ENCODE data around the gene TUB. TPM values are rescaled to one million over a fixed set of nuclear protein-coding genes. Genes with fewer than 3 reads are reported as not detected.

Gene TUB
- total RNA-seq, 2 experiments from 2014 or later: 0.36 to 0.58 TPM

DNA sequence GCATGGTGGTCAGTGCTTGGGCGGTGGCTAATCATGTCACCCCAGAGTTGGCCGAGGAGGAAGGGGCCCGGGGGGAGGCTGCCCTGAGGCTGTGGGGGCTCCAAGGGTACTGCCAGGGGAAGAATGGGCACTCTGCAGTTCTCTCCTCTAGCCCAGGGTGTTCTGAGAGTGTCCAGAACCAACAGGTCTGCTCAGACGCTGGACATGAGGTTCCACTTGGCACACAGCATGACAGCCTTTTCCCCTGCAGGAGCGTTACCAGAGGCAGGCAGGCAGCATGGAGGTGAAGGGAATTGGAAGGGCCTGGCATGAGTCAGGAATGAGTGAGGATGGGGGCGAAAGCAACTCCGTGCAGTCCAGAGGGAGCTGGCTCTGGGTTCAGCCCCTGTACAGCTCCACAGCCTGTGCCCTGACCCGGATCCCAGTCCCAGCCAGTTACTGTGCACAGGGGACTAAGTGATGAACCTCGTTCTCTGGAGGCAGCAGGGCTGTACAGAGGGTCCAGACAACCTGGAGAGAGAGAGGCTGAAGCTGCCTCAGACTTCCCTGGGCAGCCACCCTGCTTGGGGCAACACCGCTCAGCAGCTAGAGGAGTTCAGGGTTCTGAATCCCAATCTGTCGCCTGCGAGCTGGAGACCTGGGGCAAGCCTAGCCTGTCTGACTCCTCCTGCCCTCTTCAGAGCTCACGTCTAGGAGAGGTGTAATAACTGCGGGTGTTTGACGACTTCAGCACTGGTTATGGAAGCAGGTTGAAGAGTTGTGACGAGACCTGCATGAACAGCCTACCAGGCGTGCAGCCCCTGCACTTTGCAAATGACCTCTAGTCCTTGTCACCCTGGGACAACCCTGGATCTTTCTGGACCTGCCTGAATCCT lies 14.7 kb upstream of the TUB start:
- H3K27me3 Mint-ChIP-seq: peaks cover 6% of the 10 kb centered on the region
- POLR2A ChIA-PET: no interaction called here
- no peaks in the 10 kb centered on the region for H3K36me3 Mint-ChIP-seq
- no peak for DNase-seq
- intact Hi-C loops (cut with micrococcal nuclease): no loop called here
- H3K4me1 Mint-ChIP-seq (ENCODE audit: low read depth): no peaks in the 10 kb centered on the region
- no peak overlapping the region for H3K4me3 Mint-ChIP-seq
- H3K27ac Mint-ChIP-seq: no peak overlapping the region
- no peaks in the 10 kb centered on the region for H3K9me3 Mint-ChIP-seq
- CTCF ChIA-PET: interaction anchor here (1.3 to 2.3 kb wide), 4 partner anchors 31 to 60 kb away, joined by 3 to 10 read pairs (median 4); no protein-coding TSS in a partner anchor

DNA sequence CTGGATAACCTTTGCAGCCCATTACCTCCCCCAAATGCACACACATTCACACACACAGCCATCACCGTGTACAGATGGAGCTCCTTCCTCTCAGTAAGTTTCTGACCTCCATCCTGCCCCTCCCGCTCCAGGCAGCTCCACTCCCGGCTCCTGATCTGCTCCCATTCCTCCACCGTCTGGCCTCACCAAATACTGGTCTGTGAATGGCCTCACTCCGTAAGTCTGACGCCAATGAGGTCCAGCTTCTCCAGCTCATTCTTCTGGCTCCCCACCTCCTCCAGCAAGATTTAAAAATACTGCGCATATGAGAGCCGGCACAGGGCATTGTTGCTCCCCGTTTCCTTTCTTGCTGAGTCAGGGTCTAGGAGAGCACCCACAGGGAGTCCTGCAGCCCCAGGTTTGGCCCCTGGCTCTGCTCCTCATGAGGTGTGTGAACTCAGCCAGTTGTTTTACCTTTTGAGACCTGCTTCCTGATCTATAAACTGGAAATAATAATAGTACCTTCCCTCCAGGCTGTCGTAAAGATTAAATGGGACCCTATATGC lies 14.0 kb upstream of the TUB start:
- POLR2A ChIA-PET: no interaction called here
- no peak for DNase-seq
- Mint-ChIP-seq H3K27me3 (peaks cover 8% of the 10 kb centered on the region), H3K36me3 (no peaks in the 10 kb centered on the region), H3K27ac (no peak overlapping the region), H3K4me1 (ENCODE audit: low read depth) (no peaks in the 10 kb centered on the region), H3K9me3 (no peaks in the 10 kb centered on the region), H3K4me3 (no peak overlapping the region)
- intact Hi-C loops (cut with micrococcal nuclease): no loop called here
- CTCF ChIA-PET: interaction anchor here (1.3 to 2.3 kb wide), 4 partner anchors 32 to 60 kb away, joined by 3 to 10 read pairs (median 4); no protein-coding TSS in a partner anchor

DNA sequence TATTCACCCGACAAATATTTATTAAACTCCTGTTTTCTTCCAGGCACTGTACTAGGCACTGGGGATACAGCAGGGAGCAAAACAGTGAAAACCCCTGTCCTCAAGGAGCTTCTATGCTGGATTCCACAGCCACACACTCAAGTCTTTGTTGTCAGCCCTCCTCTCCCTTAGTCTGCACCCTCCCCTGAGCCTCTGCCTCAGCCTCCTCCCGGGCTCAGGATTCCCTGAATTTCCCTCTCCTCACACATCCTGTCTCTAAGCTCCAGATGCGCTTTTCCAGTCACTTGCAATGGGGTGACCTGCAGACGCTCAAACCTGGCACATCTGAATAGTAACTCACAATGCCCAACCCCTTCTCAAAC lies 13.5 kb upstream of the TUB start:
- CTCF ChIA-PET: interaction anchor here (1.3 to 2.3 kb wide), 4 partner anchors 32 to 61 kb away, joined by 3 to 10 read pairs (median 4); no protein-coding TSS in a partner anchor
- Mint-ChIP-seq H3K4me1 (ENCODE audit: low read depth) (no peaks in the 10 kb centered on the region), H3K4me3 (no peak overlapping the region), H3K36me3 (no peaks in the 10 kb centered on the region), H3K9me3 (no peaks in the 10 kb centered on the region), H3K27me3 (peaks cover 10% of the 10 kb centered on the region), H3K27ac (no peak overlapping the region)
- intact Hi-C loops (cut with micrococcal nuclease): no loop called here
- POLR2A ChIA-PET: no interaction called here
- DNase-seq: no peak

DNA sequence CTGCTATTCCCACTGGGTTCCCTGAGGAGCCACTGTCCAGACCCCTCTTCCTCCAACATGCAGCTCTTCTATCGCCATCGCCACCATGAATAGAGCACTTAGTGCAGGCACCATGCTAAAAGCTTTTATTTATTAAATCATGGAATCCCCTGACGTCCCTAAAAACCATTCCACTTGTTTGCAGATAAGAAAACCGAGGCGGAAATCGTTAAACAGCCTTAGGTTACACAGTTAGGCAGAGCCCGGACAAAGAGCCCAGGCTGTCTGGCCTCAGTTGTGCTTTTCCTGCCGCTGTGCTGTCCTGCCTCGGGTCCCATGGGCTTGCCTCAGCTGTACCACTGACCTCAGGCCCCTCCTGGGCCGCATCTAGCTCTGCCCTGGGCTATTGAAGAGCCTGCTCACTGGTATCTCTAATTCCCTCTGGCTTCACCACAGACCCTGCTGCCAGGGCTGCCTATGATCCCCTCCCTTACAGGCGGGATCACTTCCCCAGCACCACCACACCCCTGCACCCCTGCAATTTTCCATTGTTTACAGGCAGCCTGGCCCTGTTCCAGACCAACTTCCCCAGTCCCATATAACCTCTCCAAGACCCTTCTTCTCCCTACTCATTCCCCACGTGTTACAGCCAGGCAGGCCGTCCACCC lies 13.0 kb upstream of the TUB start:
- DNase-seq: no peak
- no peaks in the 10 kb centered on the region for H3K36me3 Mint-ChIP-seq
- CTCF ChIA-PET: interaction anchor here (0.6 to 2.3 kb wide), 4 partner anchors 32 to 499 kb away, joined by 3 to 10 read pairs (median 4); no protein-coding TSS in a partner anchor
- H3K27me3 Mint-ChIP-seq: peaks cover 10% of the 10 kb centered on the region
- H3K9me3 Mint-ChIP-seq: no peaks in the 10 kb centered on the region
- no peak overlapping the region for H3K27ac Mint-ChIP-seq
- no peaks in the 10 kb centered on the region for H3K4me1 Mint-ChIP-seq (ENCODE audit: low read depth)
- intact Hi-C loops (cut with micrococcal nuclease): no loop called here
- H3K4me3 Mint-ChIP-seq: no peak overlapping the region
- POLR2A ChIA-PET: no interaction called here

DNA sequence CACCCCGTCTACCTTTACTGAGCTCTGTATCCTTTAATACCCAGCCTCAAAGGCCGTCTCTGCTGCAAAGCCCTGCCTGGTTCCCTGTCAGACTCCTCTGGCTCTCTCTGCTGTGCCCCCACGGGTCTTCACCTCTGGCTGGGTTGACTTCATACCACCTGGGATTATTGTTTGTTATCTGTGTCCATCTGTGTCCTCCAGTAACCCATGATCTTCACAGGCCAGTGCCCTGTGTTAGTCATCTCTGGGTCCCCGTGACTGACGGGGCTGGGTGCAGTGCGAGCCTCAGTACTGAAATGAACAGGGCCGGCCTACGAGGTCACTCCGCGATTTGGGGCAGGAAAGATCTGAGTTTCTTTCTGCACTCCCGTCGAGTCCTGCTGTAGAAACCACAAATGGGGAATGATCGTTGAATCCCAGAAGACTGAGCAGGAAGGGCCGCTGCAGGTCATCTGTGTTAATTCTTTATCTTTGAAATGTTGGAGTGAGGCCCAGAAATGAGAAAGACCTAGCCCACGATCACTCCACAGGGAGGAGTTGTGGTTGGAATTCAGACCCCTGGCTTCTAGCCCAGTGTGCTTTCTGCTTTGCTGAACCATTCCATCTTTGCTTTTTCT lies 12.3 kb upstream of the TUB start:
- CTCF ChIA-PET: interaction anchor here (0.6 to 1.6 kb wide), 2 partner anchors 36 to 498 kb away, joined by 3 to 4 read pairs; no protein-coding TSS in a partner anchor
- H3K27me3 Mint-ChIP-seq: peaks cover 10% of the 10 kb centered on the region
- no peak for DNase-seq
- no peaks in the 10 kb centered on the region for H3K36me3 Mint-ChIP-seq
- no peaks in the 10 kb centered on the region for H3K9me3 Mint-ChIP-seq
- H3K4me3 Mint-ChIP-seq: no peak overlapping the region
- no peak overlapping the region for H3K27ac Mint-ChIP-seq
- POLR2A ChIA-PET: no interaction called here
- no peaks in the 10 kb centered on the region for H3K4me1 Mint-ChIP-seq (ENCODE audit: low read depth)
- intact Hi-C loops (cut with micrococcal nuclease): no loop called here

DNA sequence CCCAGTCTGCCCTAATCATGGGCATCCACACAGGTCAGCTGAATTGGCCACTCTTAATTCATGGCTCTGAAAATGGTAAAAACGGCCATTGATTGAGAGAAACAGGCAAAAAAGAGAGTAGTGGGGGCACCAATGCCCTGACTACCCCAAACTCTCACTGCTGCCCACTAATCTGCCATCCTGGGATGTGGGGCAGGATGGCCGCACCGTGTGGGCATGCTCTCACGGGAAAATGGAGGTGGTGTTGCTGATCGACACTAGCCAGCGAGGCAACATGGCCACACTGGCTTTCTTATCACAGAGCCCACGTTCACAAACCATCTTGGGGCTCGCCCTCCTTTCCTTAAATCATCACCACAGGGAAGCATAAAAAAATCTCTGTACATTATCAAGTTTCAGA lies 11.2 kb upstream of the TUB start:
- Mint-ChIP-seq H3K27me3 (peaks cover 10% of the 10 kb centered on the region), H3K4me1 (ENCODE audit: low read depth) (no peaks in the 10 kb centered on the region), H3K36me3 (no peaks in the 10 kb centered on the region), H3K9me3 (no peaks in the 10 kb centered on the region), H3K4me3 (no peak overlapping the region), H3K27ac (no peak overlapping the region)
- DNase-seq: no peak
- ChIA-PET CTCF (no interaction called here), POLR2A (no interaction called here)
- intact Hi-C loops (cut with micrococcal nuclease): no loop called here

DNA sequence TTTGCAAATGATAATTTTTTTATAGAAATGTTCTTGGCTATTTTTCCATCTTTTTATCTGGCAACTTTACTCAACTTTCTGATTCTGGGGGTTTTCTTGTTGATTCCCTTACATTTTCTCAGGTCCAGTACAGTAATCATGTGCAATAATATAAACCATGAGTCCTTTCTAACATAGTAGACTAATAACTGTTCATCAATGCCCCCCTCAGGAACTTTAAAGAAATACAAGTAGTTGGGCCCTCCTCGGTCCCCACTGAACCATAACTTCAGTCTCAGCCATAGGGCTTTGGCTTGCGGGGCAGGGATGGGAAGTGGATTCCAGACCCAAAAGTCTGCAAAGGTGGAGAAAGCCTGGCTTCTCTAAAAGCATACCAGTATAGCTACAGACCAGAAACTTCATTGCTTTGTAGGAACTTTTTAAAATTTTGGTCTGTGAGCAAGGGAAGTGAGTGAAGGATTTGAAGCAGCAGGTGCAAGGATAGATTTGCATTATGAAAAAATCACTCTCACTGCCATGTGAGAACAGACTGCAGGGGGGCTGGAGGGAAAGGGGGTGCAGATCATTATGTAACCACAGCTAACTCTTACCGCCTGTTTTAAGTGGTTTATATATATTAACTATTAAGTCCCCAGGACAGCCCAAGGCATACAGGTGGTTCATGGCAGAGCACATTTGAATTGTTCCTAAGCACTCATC lies 10.4 kb upstream of the TUB start:
- no peaks in the 10 kb centered on the region for H3K36me3 Mint-ChIP-seq
- no peak overlapping the region for H3K4me3 Mint-ChIP-seq
- peaks cover 10% of the 10 kb centered on the region for H3K27me3 Mint-ChIP-seq
- CTCF ChIA-PET: no interaction called here
- DNase-seq: no peak
- no peaks in the 10 kb centered on the region for H3K9me3 Mint-ChIP-seq
- intact Hi-C loops (cut with micrococcal nuclease): no loop called here
- POLR2A ChIA-PET: no interaction called here
- H3K4me1 Mint-ChIP-seq (ENCODE audit: low read depth): peaks cover 4% of the 10 kb centered on the region
- H3K27ac Mint-ChIP-seq: no peak overlapping the region

DNA sequence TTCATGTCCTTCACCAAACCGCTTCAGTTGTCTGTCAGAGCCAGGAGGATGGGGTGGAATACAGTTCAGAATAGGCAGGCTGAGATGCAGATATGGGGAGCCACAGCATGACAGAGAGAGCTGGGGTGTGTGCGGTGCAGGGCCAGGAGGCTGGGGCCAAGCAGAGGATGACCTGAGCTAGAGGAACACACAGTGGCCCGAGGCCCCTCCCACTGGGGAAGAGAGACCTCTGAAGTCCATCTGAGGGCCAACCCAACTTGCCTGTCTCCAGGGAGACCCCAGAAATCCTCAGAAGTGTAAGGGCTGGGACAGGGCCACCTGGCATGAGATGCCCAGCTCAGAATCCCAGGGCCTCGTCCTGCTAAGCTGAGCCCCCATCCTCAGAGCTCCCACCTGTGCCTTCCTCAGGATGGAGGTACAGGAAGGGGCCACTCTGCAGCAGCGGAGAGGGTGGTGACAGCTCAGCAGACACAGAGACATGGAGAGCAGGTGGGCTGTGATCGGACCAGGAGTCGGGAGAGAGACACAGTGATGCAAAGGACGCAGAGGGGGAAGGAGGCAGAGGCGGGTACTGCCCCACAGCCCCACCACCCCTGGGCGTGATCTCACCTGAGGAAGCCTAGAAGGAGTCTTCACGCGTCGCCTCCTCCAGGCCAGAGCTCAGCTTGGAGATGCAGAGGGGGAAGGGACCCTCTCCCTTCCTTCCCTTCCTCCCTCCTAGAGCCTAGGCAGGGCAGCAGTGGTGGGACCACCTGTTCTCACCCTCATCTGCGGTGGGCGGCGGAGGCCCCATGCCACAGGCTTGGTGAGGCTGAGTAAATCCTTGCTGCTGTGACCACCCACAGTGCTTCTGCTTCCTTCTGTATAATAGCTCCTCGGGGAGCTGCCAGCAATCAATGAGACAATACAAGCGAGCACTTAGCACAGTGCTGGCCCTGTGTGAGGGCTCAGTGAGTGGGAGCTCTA lies 9.1 kb upstream of the TUB start:
- DNase-seq: no peak
- POLR2A ChIA-PET: no interaction called here
- intact Hi-C loops (cut with micrococcal nuclease): no loop called here
- Mint-ChIP-seq H3K27ac (no peak overlapping the region), H3K36me3 (no peaks in the 10 kb centered on the region), H3K4me1 (ENCODE audit: low read depth) (peaks cover 8% of the 10 kb centered on the region), H3K27me3 (peaks cover 10% of the 10 kb centered on the region), H3K9me3 (no peaks in the 10 kb centered on the region), H3K4me3 (no peak overlapping the region)
- CTCF ChIA-PET: interaction anchor here (0.6 to 2.2 kb wide), 3 partner anchors 27 to 66 kb away, joined by 4 to 12 read pairs (median 8); no protein-coding TSS in a partner anchor

DNA sequence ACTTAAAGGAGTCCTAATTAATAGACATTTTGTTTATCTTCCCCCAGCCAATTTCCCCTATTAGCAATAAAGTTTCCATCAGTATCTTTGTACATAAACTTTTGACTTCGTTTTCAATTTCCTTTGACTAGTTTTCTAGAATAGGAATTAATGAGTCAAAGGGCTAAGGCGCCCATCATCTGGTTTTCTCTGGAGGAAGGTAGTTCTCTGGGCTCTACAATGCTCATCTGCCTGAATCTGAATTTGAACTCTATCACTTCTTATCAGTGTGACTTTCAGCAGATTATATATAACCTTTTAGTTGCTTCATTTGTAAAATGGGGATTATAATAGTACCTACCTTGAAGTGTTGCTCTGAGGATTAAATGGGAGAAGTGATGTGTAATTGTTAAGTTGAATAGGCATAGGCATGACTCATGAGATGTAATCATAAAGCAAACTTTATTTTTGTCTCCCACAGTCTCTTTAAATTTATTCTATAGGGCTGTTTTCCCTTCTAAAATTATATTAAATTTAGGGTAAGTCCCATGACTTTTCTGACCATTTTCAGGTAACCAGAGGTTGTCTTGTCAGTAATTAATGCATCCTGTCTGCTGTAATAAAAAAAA lies 5.8 kb upstream of the TUB start:
- ChIA-PET CTCF (no interaction called here), POLR2A (no interaction called here)
- no peaks in the 10 kb centered on the region for H3K36me3 Mint-ChIP-seq

DNA sequence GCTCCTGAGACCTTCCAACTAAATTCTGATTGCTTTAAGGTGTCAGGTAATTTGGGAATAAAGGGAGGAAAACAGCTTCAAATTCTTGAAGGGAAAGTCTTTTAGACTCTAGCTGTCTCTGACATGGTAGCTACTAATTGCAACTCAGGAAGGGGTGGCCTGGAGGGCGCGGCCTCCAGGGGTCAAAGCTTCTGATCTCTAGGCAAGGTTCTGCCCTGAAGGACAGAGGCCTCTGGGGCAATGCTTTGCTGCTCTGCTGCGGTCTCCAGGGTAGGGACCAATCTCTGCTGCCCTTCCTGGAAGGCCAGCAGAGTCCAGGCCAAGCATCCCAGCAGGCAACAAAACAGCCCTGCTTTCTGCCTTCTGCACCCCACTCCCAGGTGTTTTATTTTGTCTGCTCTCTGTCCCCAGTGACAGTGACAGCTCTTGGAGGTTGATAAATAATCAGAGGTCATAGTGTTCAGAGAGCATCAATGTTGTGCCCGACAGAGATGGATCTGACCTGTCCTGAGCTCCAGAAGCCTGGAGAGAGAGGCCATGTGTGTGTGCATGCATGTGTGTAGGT lies 1.8 kb upstream of the TUB start:
- Mint-ChIP-seq H3K36me3 (no peaks in the 10 kb centered on the region), H3K9me3 (no peaks in the 10 kb centered on the region), H3K4me1 (ENCODE audit: low read depth) (peaks cover 16% of the 10 kb centered on the region), H3K27me3 (peaks cover 31% of the 10 kb centered on the region), H3K4me3 (no peak overlapping the region), H3K27ac (no peak overlapping the region)
- DNase-seq: no peak
- ChIA-PET POLR2A (no interaction called here), CTCF (interaction anchor here (1.1 to 5.5 kb wide), 5 partner anchors 10 to 186 kb away, joined by 4 to 24 read pairs (median 6); no protein-coding TSS in a partner anchor)
- intact Hi-C loops (cut with micrococcal nuclease): no loop called here

More for the DNA sequence above, 5.8 kb upstream of the TUB start:
- Mint-ChIP-seq H3K9me3 (no peaks in the 10 kb centered on the region), H3K4me1 (ENCODE audit: low read depth) (peaks cover 8% of the 10 kb centered on the region), H3K27me3 (peaks cover 10% of the 10 kb centered on the region), H3K27ac (no peak overlapping the region), H3K4me3 (no peak overlapping the region)
- intact Hi-C loops (cut with micrococcal nuclease): no loop called here
- DNase-seq: no peak
